GM12878 (cell line): ENCODE measurements around the gene USH2A. TPM values are rescaled to one million over a fixed set of nuclear protein-coding genes. Genes with fewer than 3 reads are reported as not detected.

Experiments used
- ATAC-seq: fragments of 200-7000 bp; cut with Tn5 transposase; 3 replicates; pipeline ENCODE4 v1.9.1; 2020; ENCODE audit warnings: mild to moderate bottlenecking, moderate library complexity
- BruUV-seq: library from RNA; stranded (reverse); fragments of 400-500 nt; replicated peaks from 2 replicates; lab custom pipeline; 2021; lab: Mats Ljungman, UMichigan
- CTCF ChIA-PET: fragments of 300-600 bp; sonication (Branson Sonifier 250); formaldehyde crosslinking; extraction: SDS; loops from one replicate; lab custom pipeline; 2021; ENCODE audit warnings: inconsistent platforms; lab: Yijun Ruan, JAX
- POLR2A ChIA-PET: fragments of 350-600 bp; formaldehyde crosslinking; extraction: SDS; loops from one replicate; lab custom pipeline; 2021; ENCODE audit warnings: inconsistent platforms; lab: Charles Lee
- RAD21 ChIA-PET: fragments of 300-600 bp; sonication (Branson Sonifier 250); formaldehyde crosslinking; loops from one replicate; lab custom pipeline; 2023; ENCODE audit warnings: antibody characterized with exemption; ENCODE audit not compliant: unreplicated experiment; lab: Charles Lee
- SMC1A ChIA-PET: fragments of 300-600 bp; sonication (Branson Sonifier 250); formaldehyde crosslinking; loops from one replicate; lab custom pipeline; 2023; ENCODE audit not compliant: unreplicated experiment, uncharacterized antibody; lab: Charles Lee
- DNase-seq: peaks from one replicate; pipeline ENCODE4 v3.0.0-alpha.2; 2011; ENCODE audit warnings: low read depth, low spot score
- FAIRE-seq: peaks from 3 replicates; lab custom pipeline; 2011; peaks lifted over from hg19 to GRCh38; lab: Jason Lieb, UNC
- H2AFZ ChIP-seq: 2 replicates; pipeline ENCODE4 v1.6.0; 2011; ENCODE audit warnings: low read depth, low read length, control low read depth; ENCODE audit not compliant: control insufficient read depth
- H3K27ac ChIP-seq: 2 replicates; pipeline ENCODE4 v1.5.1; 2011; ENCODE audit warnings: control low read depth; ENCODE audit not compliant: control insufficient read depth, insufficient read depth
- H3K27me3 ChIP-seq, 2 experiments: replicated peaks in 1 of 2; 2 replicates each; pipeline versions ENCODE4 v1.6.0 to v1.6.1; 2011; ENCODE audit warnings: low read length in 1 of 2; ENCODE audit not compliant: control insufficient read depth in 2 of 2, insufficient read depth in 2 of 2
- H3K36me3 ChIP-seq, 2 experiments: 2 replicates each; pipeline ENCODE4 v1.5.1; 2011; ENCODE audit warnings: low read length in 1 of 2; ENCODE audit not compliant: control insufficient read depth in 2 of 2, insufficient read depth in 2 of 2
- H3K4me1 ChIP-seq: 2 replicates; pipeline ENCODE4 v1.6.1; 2011; ENCODE audit warnings: mild to moderate bottlenecking, low read length, moderate library complexity, mixed read lengths; ENCODE audit not compliant: control insufficient read depth, insufficient read depth
- H3K4me2 ChIP-seq: 2 replicates; pipeline ENCODE4 v1.6.0; 2011; ENCODE audit warnings: control low read depth; ENCODE audit not compliant: control insufficient read depth, insufficient read depth
- H3K4me3 ChIP-seq: fragments of 200-600 bp; sonication (generic); 2 replicates; pipeline ENCODE4 v1.5.1; 2016
- H3K79me2 ChIP-seq: 2 replicates; pipeline ENCODE4 v1.6.0; 2011; ENCODE audit warnings: low read length; ENCODE audit not compliant: control insufficient read depth, insufficient read depth
- H3K9ac ChIP-seq: 2 replicates; pipeline ENCODE4 v1.8.0; 2011; ENCODE audit warnings: low read length, control low read depth, mixed read lengths; ENCODE audit not compliant: control insufficient read depth, insufficient read depth
- H3K9me3 ChIP-seq: replicated peaks from 3 replicates; pipeline ENCODE4 v1.5.1; 2011; ENCODE audit warnings: mild to moderate bottlenecking, low read length; ENCODE audit not compliant: control insufficient read depth, insufficient read depth
- H4K20me1 ChIP-seq: 2 replicates; pipeline ENCODE4 v1.6.0; 2011; ENCODE audit not compliant: control insufficient read depth, insufficient read depth
- ASH2L ChIP-seq: fragments of 300-600, 200-600 bp; sonication (generic); IDR thresholded peaks from 2 replicates; pipeline ENCODE4 v1.6.1; 2017; ENCODE audit warnings: low read depth, mild to moderate bottlenecking, borderline replicate concordance
- CBFB ChIP-seq: IDR thresholded peaks from 2 replicates; pipeline ENCODE4 v1.6.1; 2016; ENCODE audit warnings: antibody characterized with exemption, low read depth
- CBX3 ChIP-seq: fragments of 200-600 bp; sonication (generic); IDR thresholded peaks from 2 replicates; pipeline ENCODE4 v1.6.1; 2016; ENCODE audit warnings: low read depth, borderline replicate concordance
- IKZF1 ChIP-seq: fragments of 450-650 bp; conservative IDR thresholded peaks from 2 replicates; pipeline ENCODE4 v1.6.1; 2017; ENCODE audit warnings: antibody characterized with exemption, mild to moderate bottlenecking
- MTA2 ChIP-seq: fragments of 450-650 bp; IDR thresholded peaks from 2 replicates; pipeline ENCODE4 v1.6.1; 2016; ENCODE audit warnings: low read depth, mild to moderate bottlenecking, moderate library complexity
- NFIC ChIP-seq: IDR thresholded peaks from 2 replicates; pipeline ENCODE4 v1.6.1; 2012; ENCODE audit warnings: low read depth, mild to moderate bottlenecking, inconsistent platforms, low read length, moderate library complexity
- PKNOX1 ChIP-seq: fragments of 450-650 bp; IDR thresholded peaks from 2 replicates; pipeline ENCODE4 v1.6.1; 2016; ENCODE audit warnings: mild to moderate bottlenecking
- RAD21 ChIP-seq: IDR thresholded peaks from 2 replicates; pipeline ENCODE4 v1.6.1; 2011; ENCODE audit warnings: mild to moderate bottlenecking, low read depth, low read length, moderate library complexity; ENCODE audit not compliant: insufficient read depth
- SIX5 ChIP-seq: IDR thresholded peaks from 2 replicates; pipeline ENCODE4 v1.6.1; 2011; ENCODE audit warnings: mild to moderate bottlenecking, low read depth, low read length, moderate library complexity; ENCODE audit not compliant: severe bottlenecking
- SMAD1 ChIP-seq: fragments of 450-650 bp; IDR thresholded peaks from 2 replicates; pipeline ENCODE4 v1.6.1; 2018; ENCODE audit warnings: mild to moderate bottlenecking, low read depth; ENCODE audit not compliant: partially characterized antibody
- TCF7 ChIP-seq: IDR thresholded peaks from 2 replicates; pipeline ENCODE4 v1.6.1; 2014; ENCODE audit warnings: antibody characterized with exemption, borderline replicate concordance
- ZBTB4 ChIP-seq: fragments of 450-650 bp; formaldehyde crosslinking; IDR thresholded peaks from 2 replicates; pipeline ENCODE4 v1.4.0; 2022; ENCODE audit warnings: mild to moderate bottlenecking, moderate library complexity
- ZNF622 ChIP-seq: fragments of 450-650 bp; IDR thresholded peaks from 2 replicates; pipeline ENCODE4 v1.6.1; 2017; ENCODE audit warnings: mild to moderate bottlenecking, inconsistent platforms
- WGBS: methylation state at CpG from one replicate; pipeline ENCODE4 v1.1.6; 2016; ENCODE audit warnings: low lambda C conversion rate; ENCODE audit not compliant: insufficient replicate concordance, insufficient coverage; ENCODE audit errors: missing lambda C conversion rate; 5-methylcytosine and 5-hydroxymethylcytosine counted together
- in situ Hi-C: fragments of 300-500 bp; cut with MboI; formaldehyde crosslinking; loops from 9 replicates; pipeline ENCODE4 v1.14.3; 2018; ENCODE audit warnings: mixed read lengths
- intact Hi-C: fragments of 100-400 bp; cut with micrococcal nuclease; formaldehyde crosslinking; loops from one replicate; pipeline ENCODE4 v1.14.2; 2022; ENCODE audit not compliant: unreplicated experiment
- polyA plus RNA-seq, 11 experiments: library from polyadenylated mRNA; depleted of rRNA in 4 of 11; unstranded in 6 of 11; stranded (reverse) in 5 of 11; fragments of >200 nt; fragmentation: Nextera tagmentation in 4 of 11; fragmentation: Illumina TruSeq in 1 of 11; extraction: Ambion mirVana in 4 of 11; extraction: Trizol in 1 of 11; gene quantifications; 1 replicate in 1 of 11; 2 replicates in 10 of 11; pipeline versions ENCODE4 v1.2.1 to v1.2.3, GENCODE V29; 2011 to 2016; ENCODE audit warnings: inconsistent platforms in 2 of 11, missing spikeins in 2 of 11, low read depth in 1 of 11
- total RNA-seq, 4 experiments: library from RNA; depleted of rRNA in 3 of 4; stranded (reverse); fragments of >200 nt in 3 of 4; fragmentation: Illumina TruSeq in 1 of 4; extraction: Trizol in 1 of 4; gene quantifications; 2 replicates each; pipeline versions ENCODE4 v1.2.1 to v1.2.3, GENCODE V29; 2013 to 2021

USH2A gene
- total and polyA plus RNA-seq, 10 of the 15 experiments (the other 5 are each of a cell fraction or from before 2014, with no cell fraction given), result under 0.01 to 0.20 (median 0.01) TPM; not detected in 2

GRCh38 chr1:216140730-216141524 lies 282.3 kb downstream of the USH2A start:
- Histone ChIP-seq H4K20me1 (no peaks in the 10 kb centered on the region), H3K27ac (no peak overlapping the region), H3K9ac (no peak overlapping the region), H2AFZ (no peak overlapping the region), H3K4me3 (no peak overlapping the region), H3K79me2 (no peaks in the 10 kb centered on the region), H3K36me3 (no peaks in the 10 kb centered on the region), H3K27me3 (no peaks in the 10 kb centered on the region), H3K4me2 (no peak overlapping the region), H3K9me3 (no peaks in the 10 kb centered on the region), H3K4me1 (no peaks in the 10 kb centered on the region)
- ATAC-seq (no peak), FAIRE-seq (no peak), DNase-seq (no peak)
- CTCF ChIA-PET, result no interaction called here
- SMC1A ChIA-PET, result no interaction called here
- in situ Hi-C loops (no loop called here), intact Hi-C loops (no loop called here)
- TF ChIP-seq TCF7 (no peak), CBX3 (no peak), ASH2L (no peak), ZBTB4 (CRISPR knock-in tag) (no peak), ZNF622 (no peak), SMAD1 (no peak), MTA2 (no peak), CBFB (no peak), RAD21 (no peak), PKNOX1 (no peak), SIX5 (no peak), NFIC (no peak), IKZF1 (no peak)
- 15% methylated on average over 4 of the region's 5 CpGs for WGBS
- POLR2A ChIA-PET, result no interaction called here
- BruUV-seq, result no TSS peak
- RAD21 ChIA-PET, result no interaction called here
